HG03135 (cell line): ENCODE measurements around the gene NOL4L.

ENCODE experiments used
- ATAC-seq: cut with Tn5 transposase; IDR thresholded peaks from one replicate; pipeline ENCODE4 v1.9.1; 2021; ENCODE audit warnings: mild to moderate bottlenecking, moderate library complexity; ENCODE audit not compliant: unreplicated experiment

The NOL4L gene

GRCh38 chr20:32462900-32463641 lies 122.1 kb downstream of the NOL4L start:
- no peak for ATAC-seq

GRCh38 chr20:32461836-32462600 lies 123.1 kb downstream of the NOL4L start:
- ATAC-seq: no peak

GRCh38 chr20:32460683-32461320 lies 124.3 kb downstream of the NOL4L start:
- ATAC-seq: no peak

GRCh38 chr20:32460231-32460630 lies 124.9 kb downstream of the NOL4L start:
- ATAC-seq: no peak

GRCh38 chr20:32458837-32459220 lies 126.3 kb downstream of the NOL4L start:
- no peak for ATAC-seq

- ATAC-seq: no peak
Measured at GRCh38 chr20:32458061-32458836, 126.9 kb downstream of the NOL4L start.

GRCh38 chr20:32457479-32457986 lies 127.6 kb downstream of the NOL4L start:
- ATAC-seq: no peak

- no peak for ATAC-seq
Measured at GRCh38 chr20:32456869-32457478, 128.2 kb downstream of the NOL4L start.

- no peak for ATAC-seq
Measured at GRCh38 chr20:32455901-32456701, 129.0 kb downstream of the NOL4L start.

- ATAC-seq: no peak
Measured at GRCh38 chr20:32455171-32455900, 129.8 kb downstream of the NOL4L start.

- no peak for ATAC-seq
Measured at GRCh38 chr20:32454164-32455145, 130.7 kb downstream of the NOL4L start.

GRCh38 chr20:32453467-32454163 lies 131.5 kb downstream of the NOL4L start:
- no peak for ATAC-seq

- no peak for ATAC-seq
Measured at GRCh38 chr20:32452776-32453466, 132.2 kb downstream of the NOL4L start.

- ATAC-seq: no peak
Measured at GRCh38 chr20:32451682-32452461, 133.3 kb downstream of the NOL4L start.

- ATAC-seq: no peak
Measured at GRCh38 chr20:32451340-32451681, 133.8 kb downstream of the NOL4L start.

GRCh38 chr20:32450484-32451061 lies 134.6 kb downstream of the NOL4L start:
- no peak for ATAC-seq
